ENCODE measurements around the gene TMEM91. TPM values are rescaled to one million over a fixed set of nuclear protein-coding genes. Genes with fewer than 3 reads are reported as not detected.

TMEM91 gene
- 1.4 and 1.9 TPM in 2 replicates for total RNA-seq (2012; rRNA removed)
- polyA plus RNA-seq (2012; rRNA removed) = 4.8 and 5.5 TPM in 2 replicates
- polyA plus RNA-seq (2012; cell fraction: cytosol; rRNA removed) = 4.8 and 7.3 TPM in 2 replicates
- polyA plus RNA-seq (2012; cell fraction: nucleus; rRNA removed; ENCODE audit: low replicate concordance) = 28.2 and 31.9 TPM in 2 replicates
- percentile 58 among the genes with signal in this experiment for Bru-seq, nascent RNA
- BruChase-seq, experiment 1, labeled RNA remaining after a 6-hour chase = percentile 89 among the genes with signal in this experiment
- BruChase-seq, experiment 2, labeled RNA remaining after a 2-hour chase = percentile 73 among the genes with signal in this experiment
- long read RNA-seq, partial matches to known transcripts = 1 of 8 reads
- long read RNA-seq, other reads (novel, unspliced or antisense) = 2 of 8 reads

GRCh38 chr19:41376241-41376997, at the start of gene TMEM91:
TSS of gene TMEM91 (plus strand) at chr19:41376533. CDS start at chr19:41378310, 1,777 bp downstream.
- DNase-seq = no peak
- no TSS peak for BruUV-seq (replicated peaks)
- Histone ChIP-seq H4K91ac (ENCODE audit: insufficient read depth, low read depth, low read length) (peak within 1 kb of the TSS; percentile 62; the same call in 1 of the 2 replicates), H4K20me1 (ENCODE audit: insufficient read depth, low read length) (peaks cover 3% of the 10 kb centered on the region; the same call in 1 of the 2 replicates), H3K27me3 (ENCODE audit: control insufficient read depth, insufficient read depth, low read length) (no peaks in the 10 kb centered on the region), H2BK5ac (ENCODE audit: low read depth, low read length, poor library complexity, severe bottlenecking) (no peak within 1 kb of the TSS), H3K14ac (replicated peaks; ENCODE audit: low read depth, low read length) (peak within 1 kb of the TSS; percentile 90), H2AK5ac (ENCODE audit: low read depth, low read length) (peak within 1 kb of the TSS; percentile 36; the same call in 1 of the 2 replicates), H2BK15ac (ENCODE audit: low read depth, low read length) (no peak within 1 kb of the TSS; the same call in 2 of the 3 replicates), H4K5ac (ENCODE audit: low read depth, low read length) (peak within 1 kb of the TSS; percentile 80), H3K4me1 (ENCODE audit: control insufficient read depth, insufficient read depth, low read length) (peaks cover 9% of the 10 kb centered on the region), H3K23ac (ENCODE audit: low read depth, low read length) (peak within 1 kb of the TSS; percentile 41), H3K9me1 (ENCODE audit: insufficient read depth, low read length) (peaks cover 10% of the 10 kb centered on the region), H3K56ac (ENCODE audit: extremely low read depth, insufficient read depth, low read length) (no peak within 1 kb of the TSS), H4K8ac (ENCODE audit: low read depth in 2 of 2, low read length in 2 of 2) (peak within 1 kb of the TSS in 1 of 2 experiments; percentile 54; a peak in 2 of 4 replicates), H3K27ac (ENCODE audit: insufficient read depth, low read length) (no peak within 1 kb of the TSS; the same call in 1 of the 2 replicates), H2AK9ac (replicated peaks; ENCODE audit: low read depth, low read length, poor library complexity) (peak within 1 kb of the TSS; percentile 71), H3K9me3 (ENCODE audit: control insufficient read depth, insufficient read depth, low read length) (no peaks in the 10 kb centered on the region), H2BK20ac (ENCODE audit: low read depth, low read length) (no peak within 1 kb of the TSS), H3K4me2 (ENCODE audit: low read depth, low read length) (peak within 1 kb of the TSS; percentile 92), H3K4me3 (ENCODE audit: insufficient read depth, low read depth, low read length) (peak within 1 kb of the TSS; percentile 75), H3K79me1 (ENCODE audit: low read depth in 1 of 2, low read length in 2 of 2) (peaks cover 0 to 26% of the 10 kb centered on the region in 2 experiments; a peak in 3 of 4 replicates), H2BK120ac (ENCODE audit: low read depth, low read length) (peak within 1 kb of the TSS; percentile 71), H2AFZ (replicated peaks; ENCODE audit: low read length, poor library complexity) (peak within 1 kb of the TSS; percentile 97), H3K4ac (ENCODE audit: low read depth, low read length) (peak within 1 kb of the TSS; percentile 80), H3K9ac (ENCODE audit: low read depth, low read length) (peak within 1 kb of the TSS; percentile 67), H3K18ac (ENCODE audit: low read depth, low read length) (peak within 1 kb of the TSS; percentile 54; the same call in 1 of the 2 replicates), H3K36me3 (ENCODE audit: control insufficient read depth, insufficient read depth, low read length) (no peaks in the 10 kb centered on the region; the same call in 1 of the 2 replicates)
- no peak for TF ChIP-seq RCOR1 (IDR thresholded peaks at IDR 0.05; ENCODE audit: insufficient replicate concordance, low read length)
- peak; percentile 93 for TF ChIP-seq CEBPB (IDR thresholded peaks at IDR 0.05; ENCODE audit: low read depth, low read length)
- ATAC-seq (ENCODE audit: low read depth) = peak; percentile 63
- POLR2A ChIA-PET (ENCODE audit: unreplicated experiment) = no interaction called here
- intact Hi-C loops (cut with micrococcal nuclease) (no loop called here), dilution Hi-C loops (cut with HindIII; ENCODE audit: low sequenced_read_pairs, unreplicated experiment) (no loop called here), in situ Hi-C loops (cut with MboI; ENCODE audit: low sequenced_read_pairs) (no loop called here)
- 3% methylated on average over 26 of the region's 47 CpGs; no CpG with 5 or more reads in 1 of the 2 experiments for WGBS, 2 experiments (ENCODE audit: extremely low coverage in 2 of 2, insufficient read length in 1 of 2)
- CTCF ChIA-PET = no interaction called here
